GM19193 (cell line): ENCODE data around the gene GAMT.

Source experiments
- POLR2A ChIP-seq: IDR thresholded peaks from 4 replicates; pipeline ENCODE4 v1.6.1; 2011; ENCODE audit not compliant: insufficient read depth, insufficient read length; ENCODE audit errors: extremely low read depth

Gene GAMT

GRCh38 chr19:1373042-1373533 is 28.3 kb downstream of the GAMT start:
- no peak for TF ChIP-seq POLR2A

- TF ChIP-seq POLR2A, result no peak
These were observed 30.6 kb downstream of the GAMT start for GRCh38 chr19:1370579-1371361.

- no peak for TF ChIP-seq POLR2A
These were observed 32.0 kb downstream of the GAMT start for GRCh38 chr19:1369214-1369805.

- no peak for TF ChIP-seq POLR2A
These were observed 34.2 kb downstream of the GAMT start for GRCh38 chr19:1366899-1367870.

- no peak for TF ChIP-seq POLR2A
These were observed 35.0 kb downstream of the GAMT start for GRCh38 chr19:1366296-1366695.

GRCh38 chr19:1365319-1366269 is 35.7 kb downstream of the GAMT start:
- TF ChIP-seq POLR2A, result no peak

GRCh38 chr19:1364070-1364704 is 37.2 kb downstream of the GAMT start:
- no peak for TF ChIP-seq POLR2A

- no peak for TF ChIP-seq POLR2A
These were observed 37.7 kb downstream of the GAMT start for GRCh38 chr19:1363599-1363998.

GRCh38 chr19:1362387-1363257 is 38.7 kb downstream of the GAMT start:
- TF ChIP-seq POLR2A, result no peak

GRCh38 chr19:1361601-1362386 is 39.5 kb downstream of the GAMT start:
- no peak for TF ChIP-seq POLR2A

- no peak for TF ChIP-seq POLR2A
These were observed 40.4 kb downstream of the GAMT start for GRCh38 chr19:1360818-1361461.
